HK-2 (cell line): ENCODE measurements around the gene CHD6.

Source experiments
- DNase-seq: peaks from one replicate; pipeline ENCODE4 v3.0.0-alpha.2; 2018; ENCODE audit not compliant: unreplicated experiment

Gene CHD6

GRCh38 chr20:41621421-41621820 lies 3.2 kb upstream of the CHD6 start:
- no peak for DNase-seq

DNA sequence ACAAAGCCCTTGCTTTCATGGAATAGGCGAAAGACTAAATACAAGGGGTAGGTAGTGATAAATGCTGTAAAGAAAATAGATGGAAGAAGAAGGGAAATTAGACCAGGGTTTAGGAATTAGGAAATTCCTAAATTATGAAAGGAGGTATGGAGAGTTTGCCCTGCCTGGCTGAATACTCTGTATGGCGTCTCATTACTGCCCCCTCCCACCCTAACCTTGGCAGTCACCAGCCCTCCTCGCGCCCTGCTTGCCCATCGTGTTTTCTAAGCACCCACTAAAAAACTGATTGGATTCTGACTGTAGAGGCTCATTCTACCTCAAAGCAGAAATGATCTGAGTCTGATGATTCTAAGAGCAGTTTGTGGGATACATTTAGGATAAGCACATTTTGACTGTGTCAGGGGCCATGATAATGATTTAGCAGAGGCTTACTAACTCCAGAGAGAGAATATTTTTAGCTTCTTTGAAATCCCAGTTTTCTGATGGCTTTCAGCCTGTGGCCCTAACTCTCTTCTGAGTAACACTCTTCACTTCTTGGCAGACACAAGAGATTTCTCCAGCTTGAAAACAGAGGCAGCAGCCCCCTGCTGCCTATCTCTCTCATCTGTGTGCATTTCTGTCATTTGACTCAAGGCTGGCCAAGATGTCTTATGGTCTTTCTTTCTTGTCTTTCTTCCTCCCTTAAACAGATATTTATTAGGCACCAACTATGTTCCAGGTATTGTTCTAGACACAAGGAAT lies 1.4 kb upstream of the CHD6 start:
- DNase-seq, result no peak

DNA sequence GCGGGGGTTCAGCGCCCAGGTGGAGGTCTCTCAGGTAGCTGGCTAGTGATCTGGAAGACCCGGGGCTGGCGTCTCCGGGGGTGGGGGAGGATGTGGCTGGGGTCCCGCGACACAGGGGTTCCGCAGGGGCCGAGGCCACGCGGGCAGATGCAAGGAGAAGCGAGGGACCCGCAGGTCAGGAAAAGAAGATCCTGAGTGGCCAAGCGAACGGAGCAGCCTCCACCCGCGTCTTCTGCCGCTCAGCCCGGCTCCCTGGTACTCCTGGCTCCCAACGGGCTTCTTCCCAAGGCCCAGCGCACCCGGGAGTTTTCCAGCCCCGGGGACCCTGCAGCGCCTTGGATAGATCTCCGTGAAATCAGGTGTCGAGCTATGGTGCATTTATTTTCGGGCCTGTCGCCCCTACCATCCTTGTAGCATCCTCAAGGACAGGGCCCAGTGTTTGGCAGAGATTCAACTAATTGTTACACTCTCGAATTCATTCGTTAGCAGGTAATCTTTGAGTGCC lies 682 bp upstream of the CHD6 start:
- DNase-seq, result no peak

- DNase-seq, result peak; percentile 21
Measured at GRCh38 chr20:41617059-41617901, 897 bp downstream of the CHD6 start.

GRCh38 chr20:41616228-41616627 lies 1.9 kb downstream of the CHD6 start:
- DNase-seq, result no peak

- no peak for DNase-seq
Measured at GRCh38 chr20:41615676-41616075, 2.5 kb downstream of the CHD6 start.

GRCh38 chr20:41615110-41615509 lies 3.1 kb downstream of the CHD6 start:
- DNase-seq, result no peak

DNA sequence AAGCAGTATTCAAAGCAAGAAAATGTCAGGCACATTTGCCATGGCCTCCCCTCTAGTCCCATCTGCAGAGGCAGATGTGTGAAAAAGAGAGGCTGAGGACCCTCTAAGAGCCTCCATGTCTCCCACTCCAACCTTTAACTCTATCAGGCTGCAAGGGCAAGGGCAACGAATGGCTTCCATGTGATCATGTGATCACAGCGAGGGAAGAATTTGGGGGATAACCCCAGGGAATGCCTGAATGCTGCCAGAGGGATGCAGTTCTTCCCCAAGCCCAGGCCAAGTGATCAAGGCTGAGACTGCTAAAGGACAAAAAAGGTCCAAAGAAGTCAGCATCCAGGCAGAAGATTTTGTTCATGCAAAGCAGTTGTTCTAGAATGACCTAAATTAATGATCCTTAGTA lies 4.9 kb downstream of the CHD6 start:
- no peak for DNase-seq

DNA sequence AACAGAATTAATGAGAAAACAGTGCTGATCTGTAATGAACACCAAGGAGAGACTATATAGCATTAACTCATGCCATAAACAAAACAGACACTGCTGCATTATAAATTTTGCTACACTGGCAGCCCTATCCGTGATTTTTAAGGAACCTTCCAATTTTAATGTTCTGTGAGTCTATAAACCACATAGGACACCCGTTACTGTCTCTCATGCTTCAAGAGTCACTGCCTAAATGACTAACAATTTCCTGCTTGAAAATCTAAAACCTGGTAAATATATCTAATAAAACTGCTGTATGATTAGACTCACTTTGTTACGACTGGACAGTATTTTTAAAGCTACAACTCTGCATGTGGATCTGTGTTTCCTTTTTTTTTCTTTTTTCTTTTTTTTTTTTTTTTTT lies 8.7 kb downstream of the CHD6 start:
- DNase-seq, result no peak

- no peak for DNase-seq
Measured at GRCh38 chr20:41608606-41609005, 9.6 kb downstream of the CHD6 start.

- no peak for DNase-seq
Measured at GRCh38 chr20:41607791-41608190, 10.4 kb downstream of the CHD6 start.

DNA sequence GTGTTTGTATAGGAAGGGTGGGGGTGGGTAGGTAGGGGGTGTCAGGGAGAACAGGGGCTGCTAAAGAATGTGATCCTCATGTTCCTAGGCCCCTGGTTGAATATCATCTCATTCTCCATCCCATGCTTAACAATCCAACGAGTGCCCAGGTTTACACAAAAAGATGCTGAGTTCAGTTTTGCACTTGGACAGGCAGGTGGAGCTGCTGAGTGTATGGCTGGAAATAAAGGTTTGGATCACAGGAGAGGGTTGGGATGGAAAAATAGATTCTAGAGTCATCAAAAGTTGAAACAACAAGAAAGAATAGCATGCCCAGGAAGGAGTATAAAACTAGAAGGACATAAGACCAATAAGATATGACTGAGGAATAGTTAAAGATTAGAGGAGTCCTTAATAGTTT lies 14.2 kb downstream of the CHD6 start:
- DNase-seq, result no peak

- DNase-seq, result no peak
Measured at GRCh38 chr20:41601742-41602141, 16.4 kb downstream of the CHD6 start.

GRCh38 chr20:41600926-41601631 lies 17.1 kb downstream of the CHD6 start:
- no peak for DNase-seq

DNA sequence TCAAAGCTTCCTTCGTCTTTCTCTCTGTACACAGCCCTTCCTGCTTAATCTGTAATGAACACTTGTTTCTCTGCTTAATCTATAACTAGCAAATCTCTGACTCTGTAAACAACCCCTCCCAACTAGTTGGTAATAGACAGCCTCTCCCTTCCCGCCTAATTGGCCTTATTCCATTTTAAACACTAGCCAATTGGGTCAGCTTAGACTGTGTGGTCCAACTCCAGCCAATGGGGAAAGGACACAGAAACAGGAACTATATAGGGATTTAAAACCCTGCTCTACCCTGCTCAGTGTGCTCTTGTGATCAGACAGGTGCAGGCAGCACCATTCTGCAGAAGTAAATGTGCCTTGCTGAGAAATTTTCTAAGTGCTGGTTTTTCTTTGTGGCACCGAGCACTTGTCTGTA lies 18.5 kb downstream of the CHD6 start:
- no peak for DNase-seq

- DNase-seq, result no peak
Measured at GRCh38 chr20:41598719-41599118, 19.5 kb downstream of the CHD6 start.

DNA sequence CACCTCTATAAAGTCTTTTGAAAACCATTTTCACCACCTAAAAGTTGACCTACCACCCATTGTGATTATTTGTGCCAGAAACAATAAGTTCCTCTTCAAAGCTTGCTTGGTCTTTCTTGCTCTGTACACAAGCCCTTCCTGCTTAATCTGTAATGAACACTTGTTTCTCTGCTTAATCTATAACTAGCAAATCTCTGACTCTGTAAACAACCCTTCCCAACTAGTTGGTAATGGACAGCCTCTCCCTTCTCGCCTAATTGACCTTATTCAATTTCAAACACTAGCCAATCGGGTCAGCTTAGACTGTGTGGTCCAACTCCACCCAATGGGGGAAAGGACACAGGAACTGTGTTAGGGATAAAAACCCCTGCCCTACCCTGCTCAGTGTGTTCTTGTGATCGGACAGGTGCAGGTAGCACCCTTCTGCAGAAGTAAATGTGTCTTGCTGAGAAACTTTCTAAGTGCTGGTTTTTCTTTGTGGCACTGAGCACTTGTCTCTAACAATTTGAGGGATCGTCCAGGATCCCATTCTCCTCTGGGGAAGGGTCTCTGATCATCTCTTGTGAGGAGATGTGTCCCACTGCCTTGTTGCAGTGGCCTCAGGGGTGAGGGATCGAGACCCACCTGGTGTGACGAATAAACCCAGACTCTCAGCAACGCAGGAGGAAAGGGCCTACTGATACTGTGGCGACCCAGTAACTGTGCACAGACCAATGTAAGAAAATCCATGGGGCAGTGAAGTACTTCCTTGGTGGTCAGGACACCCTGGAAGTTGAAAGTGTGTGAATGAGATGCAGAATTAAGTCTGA lies 23.5 kb downstream of the CHD6 start:
- DNase-seq, result no peak

- DNase-seq, result no peak
Measured at GRCh38 chr20:41592516-41593216, 25.5 kb downstream of the CHD6 start.

GRCh38 chr20:41587956-41588355 lies 30.2 kb downstream of the CHD6 start:
- DNase-seq, result no peak

DNA sequence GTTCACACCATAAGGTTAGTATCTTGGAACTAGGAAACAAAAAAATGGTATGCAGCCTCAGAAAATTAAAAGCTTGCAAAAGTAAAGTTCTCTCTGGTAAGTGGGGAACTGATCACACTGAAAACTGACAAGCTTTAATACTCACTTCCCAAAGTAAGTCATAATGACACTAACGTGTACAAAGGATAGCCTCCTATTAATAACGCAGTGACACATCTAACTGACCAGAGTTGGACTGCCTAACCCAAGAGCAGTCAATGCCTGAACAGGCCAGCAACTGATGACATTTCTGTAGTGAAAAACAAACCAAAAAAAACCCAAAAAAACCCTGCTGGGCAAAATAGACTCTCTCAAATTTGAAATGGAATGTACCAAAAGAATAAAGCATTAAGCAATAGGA lies 30.7 kb downstream of the CHD6 start:
- DNase-seq, result no peak

- DNase-seq, result no peak
Measured at GRCh38 chr20:41586772-41587171, 31.4 kb downstream of the CHD6 start.
